HCT116 (cell line): ENCODE results near the gene SBF2. TPM values are rescaled to one million over a fixed set of nuclear protein-coding genes. Genes with fewer than 3 reads are reported as not detected.

Source experiments
- ATAC-seq: fragments of 200-7000 bp; cut with Tn5 transposase; 2 replicates; pipeline ENCODE4 v1.9.1; 2020; ENCODE audit warnings: mild to moderate bottlenecking, moderate library complexity
- BruUV-seq: library from RNA; stranded (reverse); fragments of 400-500 nt; replicated peaks from 2 replicates; lab custom pipeline; 2021; lab: Mats Ljungman, UMichigan
- CTCF ChIA-PET: fragments of 300-600 bp; sonication (Branson Sonifier 250); formaldehyde crosslinking; loops from one replicate; lab custom pipeline; 2021; ENCODE audit warnings: antibody characterized with exemption; lab: Charles Lee
- POLR2A ChIA-PET: fragments of 300-600, 350-600 bp; sonication (Branson Sonifier 250); formaldehyde crosslinking; loops from one replicate; lab custom pipeline; 2021; ENCODE audit warnings: antibody characterized with exemption; lab: Charles Lee
- RAD21 ChIA-PET, 2 experiments: fragments of 300-600 bp; sonication (Branson Sonifier 250); formaldehyde crosslinking; loops; one replicate each; lab custom pipeline; 2023; ENCODE audit warnings: low total read pairs in 2 of 2; ENCODE audit not compliant: uncharacterized antibody in 2 of 2, unreplicated experiment in 2 of 2, low non-redundant PET in 1 of 2; lab: Charles Lee
- DNase-seq: peaks from one replicate; pipeline ENCODE4 v3.0.0-alpha.2; 2010; ENCODE audit warnings: low read depth, low spot score
- H2AFZ ChIP-seq: fragments of 200-600 bp; shearing (Covaris generic), sonication (generic); 2 replicates; pipeline ENCODE4 v1.6.1; 2017; ENCODE audit warnings: low read depth, mixed run types, mixed read lengths, antibody characterized with exemption, low read length; ENCODE audit not compliant: poor library complexity, severe bottlenecking
- H3K27ac ChIP-seq: 2 replicates; pipeline ENCODE4 v1.5.1; 2012; ENCODE audit warnings: low read depth, low read length
- H3K27me3 ChIP-seq: fragments of 200-600 bp; sonication (generic); 2 replicates; pipeline ENCODE4 v1.6.1; 2016; ENCODE audit warnings: mixed run types, low read length, mixed read lengths; ENCODE audit not compliant: insufficient read depth
- H3K36me3 ChIP-seq, 2 experiments: fragments of 200-500 bp in 1 of 2; fragments of 200-600 bp in 1 of 2; sonication (Bioruptor generic) in 1 of 2; sonication (generic) in 1 of 2; 2 replicates each; pipeline versions ENCODE4 v1.5.1 to v1.6.1; 2014 to 2016; ENCODE audit warnings: low read length in 2 of 2, inconsistent platforms in 1 of 2, mixed read lengths in 1 of 2, mixed run types in 1 of 2; ENCODE audit not compliant: insufficient read depth in 2 of 2, control insufficient read depth in 1 of 2
- H3K4me1 ChIP-seq, 2 experiments: fragments of 200-600 bp in 1 of 2; sonication (generic) in 1 of 2; 2 replicates each; pipeline versions ENCODE4 v1.5.1 to v1.6.1; 2012 to 2017; ENCODE audit warnings: low read length in 2 of 2, inconsistent platforms in 1 of 2, mild to moderate bottlenecking in 1 of 2, mixed read lengths in 1 of 2, mixed run types in 1 of 2, moderate library complexity in 1 of 2; ENCODE audit not compliant: insufficient read depth in 2 of 2, control insufficient read depth in 1 of 2
- H3K4me2 ChIP-seq: fragments of 200-600 bp; sonication (generic); 2 replicates; pipeline ENCODE4 v1.6.1; 2017; ENCODE audit warnings: mixed run types, low read length, mixed read lengths
- H3K4me3 ChIP-seq, 2 experiments: fragments of 200-600 bp in 1 of 2; sonication (generic) in 1 of 2; replicated peaks in 1 of 2; 2 replicates each; pipeline ENCODE4 v1.5.1; 2011 to 2016; ENCODE audit warnings: low read length in 2 of 2, control low read depth in 1 of 2, low read depth in 1 of 2, mild to moderate bottlenecking in 1 of 2, mixed read lengths in 1 of 2, mixed run types in 1 of 2
- H3K79me2 ChIP-seq: fragments of 200-600 bp; sonication (generic); 2 replicates; pipeline ENCODE4 v1.6.1; 2017; ENCODE audit warnings: mild to moderate bottlenecking, mixed run types, low read length, moderate library complexity, mixed read lengths; ENCODE audit not compliant: insufficient read depth
- H3K9ac ChIP-seq: fragments of 200-600 bp; sonication (generic); 2 replicates; pipeline ENCODE4 v1.6.1; 2016; ENCODE audit warnings: low read length, mixed read lengths
- H3K9me2 ChIP-seq: fragments of 200-600 bp; sonication (generic), shearing (Covaris generic); 2 replicates; pipeline ENCODE4 v1.6.1; 2017; ENCODE audit warnings: mixed run types, mild to moderate bottlenecking, moderate library complexity; ENCODE audit not compliant: insufficient read depth
- H3K9me3 ChIP-seq, 2 experiments: fragments of 200-500 bp in 1 of 2; fragments of 200-600 bp in 1 of 2; sonication (Bioruptor generic) in 1 of 2; sonication (generic) in 1 of 2; 2 replicates each; pipeline ENCODE4 v1.6.1; 2014 to 2017; ENCODE audit warnings: low read length in 2 of 2, mixed read lengths in 2 of 2, inconsistent platforms in 1 of 2, low read depth in 1 of 2, mild to moderate bottlenecking in 1 of 2, mixed run types in 1 of 2, moderate library complexity in 1 of 2; ENCODE audit not compliant: control insufficient read depth in 1 of 2, insufficient read depth in 1 of 2
- H4K20me1 ChIP-seq: fragments of 200-600 bp; sonication (generic), shearing (Covaris generic); 2 replicates; pipeline ENCODE4 v1.6.1; 2017; ENCODE audit warnings: mixed run types, mild to moderate bottlenecking, moderate library complexity; ENCODE audit not compliant: insufficient read depth
- ATF3 ChIP-seq: IDR thresholded peaks from 2 replicates; pipeline ENCODE4 v1.6.1; 2012
- EGR1 ChIP-seq: IDR thresholded peaks from 2 replicates; pipeline ENCODE4 v1.6.1; 2012; ENCODE audit warnings: low read depth
- ELF1 ChIP-seq: IDR thresholded peaks from 2 replicates; pipeline ENCODE4 v1.6.1; 2012; ENCODE audit warnings: low read depth, borderline replicate concordance
- EZH2phosphoT487 ChIP-seq: fragments of 200-600 bp; IDR thresholded peaks from 2 replicates; pipeline ENCODE4 v1.6.1; 2018; ENCODE audit warnings: antibody characterized with exemption, borderline replicate concordance
- FOSL1 ChIP-seq: IDR thresholded peaks from 2 replicates; pipeline ENCODE4 v1.6.1; 2012; ENCODE audit warnings: low read depth
- SIN3A ChIP-seq: IDR thresholded peaks from 2 replicates; pipeline ENCODE4 v1.6.1; 2012; ENCODE audit warnings: low read depth
- SRF ChIP-seq: IDR thresholded peaks from 2 replicates; pipeline ENCODE4 v1.6.1; 2012; ENCODE audit warnings: low read depth
- TCF7L2 ChIP-seq: IDR thresholded peaks from 2 replicates; pipeline ENCODE4 v1.7.0; 2011; ENCODE audit warnings: borderline replicate concordance, inconsistent platforms; ENCODE audit not compliant: insufficient read depth, insufficient read length; ENCODE audit errors: extremely low read depth
- YY1 ChIP-seq: IDR thresholded peaks from 2 replicates; pipeline ENCODE4 v1.6.1; 2011; ENCODE audit warnings: low read length, low read depth, moderate library complexity, mild to moderate bottlenecking; ENCODE audit not compliant: insufficient replicate concordance; ENCODE audit errors: extremely low read depth
- ZNF274 ChIP-seq: fragments of 200-500 bp; sonication (Bioruptor generic); IDR thresholded peaks from 2 replicates; pipeline ENCODE4 v1.6.1; 2014; ENCODE audit warnings: mild to moderate bottlenecking, low read depth, low read length, inconsistent platforms
- intact Hi-C: fragments of 100-400 bp; cut with micrococcal nuclease; formaldehyde crosslinking; loops from 2 replicates; pipeline ENCODE4 v1.10.0; 2022
- total RNA-seq: library from RNA; stranded (reverse); gene quantifications from one replicate; pipeline ENCODE4 v1.2.1, GENCODE V29; 2021; ENCODE audit not compliant: unreplicated experiment

Gene SBF2
- total RNA-seq, 1 experiment from 2014 or later: 35.0 TPM

GRCh38 chr11:10116588-10116987 is 177.4 kb downstream of the SBF2 start:
- TF ChIP-seq TCF7L2 (no peak), SRF (no peak), ATF3 (no peak), ZNF274 (no peak), YY1 (no peak), EGR1 (no peak), SIN3A (no peak)
- Histone ChIP-seq H3K36me3 (no peaks in the 10 kb centered on the region), H4K20me1 (no peaks in the 10 kb centered on the region), H3K9me2 (no peaks in the 10 kb centered on the region), H3K27ac (no peak overlapping the region), H3K4me2 (no peak overlapping the region), H2AFZ (no peak overlapping the region), H3K4me1 (no peaks in the 10 kb centered on the region), H3K27me3 (no peaks in the 10 kb centered on the region), H3K9ac (no peak overlapping the region), H3K79me2 (no peaks in the 10 kb centered on the region), H3K4me3 (no peak overlapping the region), H3K9me3 (no peaks in the 10 kb centered on the region)
- RAD21 ChIA-PET: no interaction called here
- CTCF ChIA-PET: no interaction called here
- no TSS peak for BruUV-seq
- POLR2A ChIA-PET: no interaction called here
- DNase-seq: no peak
- no peak for ATAC-seq
- intact Hi-C loops: no loop called here

- RAD21 ChIA-PET: no interaction called here
- CTCF ChIA-PET: no interaction called here
- Histone ChIP-seq H3K9me3 (no peaks in the 10 kb centered on the region), H3K4me1 (no peaks in the 10 kb centered on the region), H3K4me3 (no peak overlapping the region), H3K36me3 (no peaks in the 10 kb centered on the region), H3K27ac (no peak overlapping the region), H3K9ac (no peak overlapping the region), H4K20me1 (no peaks in the 10 kb centered on the region), H3K9me2 (no peaks in the 10 kb centered on the region), H3K4me2 (no peak overlapping the region), H2AFZ (no peak overlapping the region), H3K79me2 (no peaks in the 10 kb centered on the region), H3K27me3 (no peaks in the 10 kb centered on the region)
- TF ChIP-seq ELF1 (no peak), FOSL1 (no peak), EZH2phosphoT487 (no peak), SIN3A (no peak), EGR1 (no peak), ZNF274 (no peak), SRF (no peak), TCF7L2 (no peak)
- DNase-seq (no peak), ATAC-seq (no peak)
- no TSS peak for BruUV-seq
- intact Hi-C loops: no loop called here
- POLR2A ChIA-PET: no interaction called here
Observed at GRCh38 chr11:10114593-10115404, 179.2 kb downstream of the SBF2 start.
